NT2/D1 (cell line): ENCODE results near the gene SLC9A9.

Experiments used
- SUZ12 ChIP-seq: IDR thresholded peaks from 2 replicates; pipeline ENCODE4 v1.6.1; 2011; ENCODE audit not compliant: insufficient read length, insufficient read depth; ENCODE audit errors: extremely low read depth
- ZNF274 ChIP-seq: IDR thresholded peaks from 2 replicates; pipeline ENCODE4 v1.6.1; 2011; ENCODE audit warnings: mild to moderate bottlenecking, low read depth, low read length

DNA sequence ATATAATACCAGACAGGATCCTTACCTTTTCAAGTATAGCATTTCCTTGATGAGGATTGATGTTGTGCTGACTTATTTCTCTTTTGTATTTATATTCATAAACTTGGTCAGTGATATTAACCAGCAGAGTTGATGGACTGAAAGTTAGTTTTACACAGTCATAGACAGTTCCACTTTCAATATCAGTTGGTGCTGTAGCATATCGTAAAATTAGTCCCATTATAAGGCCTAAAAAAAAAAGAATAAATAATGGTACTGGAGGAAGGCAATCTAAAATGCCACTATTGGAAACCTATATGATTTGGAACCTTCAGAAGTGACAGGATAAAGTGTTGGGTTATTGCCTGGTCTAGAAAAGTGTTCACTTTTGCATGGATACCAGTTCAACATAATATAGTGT, 16.3 kb downstream of the SLC9A9 start:
- TF ChIP-seq ZNF274 = no peak
- no peak for TF ChIP-seq SUZ12
